ENCODE data around the gene B9D2.

- TF ChIP-seq CTCF (IDR thresholded peaks at IDR 0.05 in 2 of 3, conservative IDR thresholded peaks at IDR 0.05 in 1 of 3; ENCODE audit: borderline replicate concordance in 1 of 3, insufficient read depth in 1 of 3, low read depth in 2 of 3, low read length in 2 of 3) (no peak), REST (IDR thresholded peaks at IDR 0.05; ENCODE audit: low read depth) (no peak), POLR2A (IDR thresholded peaks at IDR 0.05; ENCODE audit: borderline replicate concordance, extremely low read depth, insufficient read depth, insufficient read length) (no peak), POLR2AphosphoS5 (IDR thresholded peaks at IDR 0.05; ENCODE audit: low read depth, low read length) (no peak), CEBPB (IDR thresholded peaks at IDR 0.05; ENCODE audit: low read depth) (no peak), JUND (IDR thresholded peaks at IDR 0.05) (no peak), MAX (IDR thresholded peaks at IDR 0.05) (no peak), RAD21 (IDR thresholded peaks at IDR 0.05; ENCODE audit: low read depth) (no peak), EZH2 (IDR thresholded peaks at IDR 0.05) (no peak), EZH2phosphoT487 (IDR thresholded peaks at IDR 0.05; ENCODE audit: borderline replicate concordance) (no peak), CBX3 (IDR thresholded peaks at IDR 0.05; ENCODE audit: low read depth) (no peak)
Observed at GRCh38 chr19:41398050-41398418, 34.1 kb upstream of the B9D2 start.
